HCT116 (cell line): ENCODE data around the gene HEPACAM2. TPM values are rescaled to one million over a fixed set of nuclear protein-coding genes. Genes with fewer than 3 reads are reported as not detected.

Source experiments
- ATAC-seq: fragments of 200-7000 bp; cut with Tn5 transposase; 2 replicates; pipeline ENCODE4 v1.9.1; 2020; ENCODE audit warnings: mild to moderate bottlenecking, moderate library complexity
- BruUV-seq: library from RNA; stranded (reverse); fragments of 400-500 nt; replicated peaks from 2 replicates; lab custom pipeline; 2021; lab: Mats Ljungman, UMichigan
- CTCF ChIA-PET: fragments of 300-600 bp; sonication (Branson Sonifier 250); formaldehyde crosslinking; loops from one replicate; lab custom pipeline; 2021; ENCODE audit warnings: antibody characterized with exemption; lab: Charles Lee
- POLR2A ChIA-PET: fragments of 300-600, 350-600 bp; sonication (Branson Sonifier 250); formaldehyde crosslinking; loops from one replicate; lab custom pipeline; 2021; ENCODE audit warnings: antibody characterized with exemption; lab: Charles Lee
- RAD21 ChIA-PET, 2 experiments: fragments of 300-600 bp; sonication (Branson Sonifier 250); formaldehyde crosslinking; loops; one replicate each; lab custom pipeline; 2023; ENCODE audit warnings: low total read pairs in 2 of 2; ENCODE audit not compliant: uncharacterized antibody in 2 of 2, unreplicated experiment in 2 of 2, low non-redundant PET in 1 of 2; lab: Charles Lee
- DNase-seq: peaks from one replicate; pipeline ENCODE4 v3.0.0-alpha.2; 2010; ENCODE audit warnings: low read depth, low spot score
- H2AFZ ChIP-seq: fragments of 200-600 bp; shearing (Covaris generic), sonication (generic); 2 replicates; pipeline ENCODE4 v1.6.1; 2017; ENCODE audit warnings: low read depth, mixed run types, mixed read lengths, antibody characterized with exemption, low read length; ENCODE audit not compliant: poor library complexity, severe bottlenecking
- H3K27ac ChIP-seq: 2 replicates; pipeline ENCODE4 v1.5.1; 2012; ENCODE audit warnings: low read depth, low read length
- H3K27me3 ChIP-seq: fragments of 200-600 bp; sonication (generic); 2 replicates; pipeline ENCODE4 v1.6.1; 2016; ENCODE audit warnings: mixed run types, low read length, mixed read lengths; ENCODE audit not compliant: insufficient read depth
- H3K36me3 ChIP-seq, 2 experiments: fragments of 200-500 bp in 1 of 2; fragments of 200-600 bp in 1 of 2; sonication (Bioruptor generic) in 1 of 2; sonication (generic) in 1 of 2; 2 replicates each; pipeline versions ENCODE4 v1.5.1 to v1.6.1; 2014 to 2016; ENCODE audit warnings: low read length in 2 of 2, inconsistent platforms in 1 of 2, mixed read lengths in 1 of 2, mixed run types in 1 of 2; ENCODE audit not compliant: insufficient read depth in 2 of 2, control insufficient read depth in 1 of 2
- H3K4me1 ChIP-seq, 2 experiments: fragments of 200-600 bp in 1 of 2; sonication (generic) in 1 of 2; 2 replicates each; pipeline versions ENCODE4 v1.5.1 to v1.6.1; 2012 to 2017; ENCODE audit warnings: low read length in 2 of 2, inconsistent platforms in 1 of 2, mild to moderate bottlenecking in 1 of 2, mixed read lengths in 1 of 2, mixed run types in 1 of 2, moderate library complexity in 1 of 2; ENCODE audit not compliant: insufficient read depth in 2 of 2, control insufficient read depth in 1 of 2
- H3K4me2 ChIP-seq: fragments of 200-600 bp; sonication (generic); 2 replicates; pipeline ENCODE4 v1.6.1; 2017; ENCODE audit warnings: mixed run types, low read length, mixed read lengths
- H3K4me3 ChIP-seq, 2 experiments: fragments of 200-600 bp in 1 of 2; sonication (generic) in 1 of 2; replicated peaks in 1 of 2; 2 replicates each; pipeline ENCODE4 v1.5.1; 2011 to 2016; ENCODE audit warnings: low read length in 2 of 2, control low read depth in 1 of 2, low read depth in 1 of 2, mild to moderate bottlenecking in 1 of 2, mixed read lengths in 1 of 2, mixed run types in 1 of 2
- H3K79me2 ChIP-seq: fragments of 200-600 bp; sonication (generic); 2 replicates; pipeline ENCODE4 v1.6.1; 2017; ENCODE audit warnings: mild to moderate bottlenecking, mixed run types, low read length, moderate library complexity, mixed read lengths; ENCODE audit not compliant: insufficient read depth
- H3K9ac ChIP-seq: fragments of 200-600 bp; sonication (generic); 2 replicates; pipeline ENCODE4 v1.6.1; 2016; ENCODE audit warnings: low read length, mixed read lengths
- H3K9me2 ChIP-seq: fragments of 200-600 bp; sonication (generic), shearing (Covaris generic); 2 replicates; pipeline ENCODE4 v1.6.1; 2017; ENCODE audit warnings: mixed run types, mild to moderate bottlenecking, moderate library complexity; ENCODE audit not compliant: insufficient read depth
- H3K9me3 ChIP-seq, 2 experiments: fragments of 200-500 bp in 1 of 2; fragments of 200-600 bp in 1 of 2; sonication (Bioruptor generic) in 1 of 2; sonication (generic) in 1 of 2; 2 replicates each; pipeline ENCODE4 v1.6.1; 2014 to 2017; ENCODE audit warnings: low read length in 2 of 2, mixed read lengths in 2 of 2, inconsistent platforms in 1 of 2, low read depth in 1 of 2, mild to moderate bottlenecking in 1 of 2, mixed run types in 1 of 2, moderate library complexity in 1 of 2; ENCODE audit not compliant: control insufficient read depth in 1 of 2, insufficient read depth in 1 of 2
- H4K20me1 ChIP-seq: fragments of 200-600 bp; sonication (generic), shearing (Covaris generic); 2 replicates; pipeline ENCODE4 v1.6.1; 2017; ENCODE audit warnings: mixed run types, mild to moderate bottlenecking, moderate library complexity; ENCODE audit not compliant: insufficient read depth
- CBX3 ChIP-seq: IDR thresholded peaks from 2 replicates; pipeline ENCODE4 v1.6.1; 2012; ENCODE audit warnings: low read depth
- CEBPB ChIP-seq: IDR thresholded peaks from 2 replicates; pipeline ENCODE4 v1.6.1; 2012; ENCODE audit warnings: low read depth
- EGR1 ChIP-seq: IDR thresholded peaks from 2 replicates; pipeline ENCODE4 v1.6.1; 2012; ENCODE audit warnings: low read depth
- ELF1 ChIP-seq: IDR thresholded peaks from 2 replicates; pipeline ENCODE4 v1.6.1; 2012; ENCODE audit warnings: low read depth, borderline replicate concordance
- EZH2 ChIP-seq: fragments of 200-600 bp; sonication (generic); IDR thresholded peaks from 2 replicates; pipeline ENCODE4 v1.6.1; 2017; ENCODE audit warnings: antibody characterized with exemption, mixed run types
- EZH2phosphoT487 ChIP-seq: fragments of 200-600 bp; IDR thresholded peaks from 2 replicates; pipeline ENCODE4 v1.6.1; 2018; ENCODE audit warnings: antibody characterized with exemption, borderline replicate concordance
- FOSL1 ChIP-seq: IDR thresholded peaks from 2 replicates; pipeline ENCODE4 v1.6.1; 2012; ENCODE audit warnings: low read depth
- JUND ChIP-seq: IDR thresholded peaks from 2 replicates; pipeline ENCODE4 v1.6.1; 2012
- POLR2A ChIP-seq: IDR thresholded peaks from 2 replicates; pipeline ENCODE4 v1.7.0; 2011; ENCODE audit warnings: borderline replicate concordance; ENCODE audit not compliant: insufficient read depth, insufficient read length; ENCODE audit errors: extremely low read depth
- POLR2AphosphoS5 ChIP-seq: IDR thresholded peaks from 2 replicates; pipeline ENCODE4 v1.6.1; 2011; ENCODE audit warnings: mild to moderate bottlenecking, low read depth, low read length, moderate library complexity
- RAD21 ChIP-seq: IDR thresholded peaks from 2 replicates; pipeline ENCODE4 v1.6.1; 2012; ENCODE audit warnings: low read depth, mild to moderate bottlenecking
- SIN3A ChIP-seq: IDR thresholded peaks from 2 replicates; pipeline ENCODE4 v1.6.1; 2012; ENCODE audit warnings: low read depth
- SP1 ChIP-seq: IDR thresholded peaks from 2 replicates; pipeline ENCODE4 v1.6.1; 2012; ENCODE audit warnings: low read depth
- SRF ChIP-seq: IDR thresholded peaks from 2 replicates; pipeline ENCODE4 v1.6.1; 2012; ENCODE audit warnings: low read depth
- YY1 ChIP-seq: IDR thresholded peaks from 2 replicates; pipeline ENCODE4 v1.6.1; 2011; ENCODE audit warnings: low read length, low read depth, moderate library complexity, mild to moderate bottlenecking; ENCODE audit not compliant: insufficient replicate concordance; ENCODE audit errors: extremely low read depth
- ZFX ChIP-seq: fragments of 450-650 bp; IDR thresholded peaks from 2 replicates; pipeline ENCODE4 v1.6.1; 2017
- ZNF274 ChIP-seq: fragments of 200-500 bp; sonication (Bioruptor generic); IDR thresholded peaks from 2 replicates; pipeline ENCODE4 v1.6.1; 2014; ENCODE audit warnings: mild to moderate bottlenecking, low read depth, low read length, inconsistent platforms
- intact Hi-C: fragments of 100-400 bp; cut with micrococcal nuclease; formaldehyde crosslinking; loops from 2 replicates; pipeline ENCODE4 v1.10.0; 2022
- total RNA-seq: library from RNA; stranded (reverse); gene quantifications from one replicate; pipeline ENCODE4 v1.2.1, GENCODE V29; 2021; ENCODE audit not compliant: unreplicated experiment
- TF ChIP-seq, protein P1 (sequence below): IDR thresholded peaks from 2 replicates; pipeline ENCODE4 v1.6.1; 2012
- TF ChIP-seq, protein P2 (sequence below), 3 experiments: fragments of 200-600 bp in 1 of 3; sonication (generic) in 1 of 3; IDR thresholded peaks in 2 of 3; conservative IDR thresholded peaks in 1 of 3; 2 replicates each; pipeline ENCODE4 v1.5.1; 2012 to 2017; ENCODE audit warnings: low read depth in 2 of 3, low read length in 2 of 3, antibody characterized with exemption in 1 of 3, borderline replicate concordance in 1 of 3, control low read depth in 1 of 3, mild to moderate bottlenecking in 1 of 3, mixed read lengths in 1 of 3, mixed run types in 1 of 3, moderate library complexity in 1 of 3; ENCODE audit not compliant: insufficient read depth in 1 of 3
- TF ChIP-seq, protein P3 (sequence below): IDR thresholded peaks from 2 replicates; pipeline ENCODE4 v1.6.1; 2011; ENCODE audit warnings: mild to moderate bottlenecking, low read length, moderate library complexity; ENCODE audit not compliant: insufficient replicate concordance; ENCODE audit errors: extremely low read depth
- TF ChIP-seq, protein P4 (sequence below): IDR thresholded peaks from 2 replicates; pipeline ENCODE4 v1.6.1; 2012; ENCODE audit warnings: low read depth
- TF ChIP-seq, protein P5 (sequence below): IDR thresholded peaks from 2 replicates; pipeline ENCODE4 v1.6.1; 2012

The HEPACAM2 gene
- total RNA-seq, 1 experiment from 2014 or later, result not detected

DNA sequence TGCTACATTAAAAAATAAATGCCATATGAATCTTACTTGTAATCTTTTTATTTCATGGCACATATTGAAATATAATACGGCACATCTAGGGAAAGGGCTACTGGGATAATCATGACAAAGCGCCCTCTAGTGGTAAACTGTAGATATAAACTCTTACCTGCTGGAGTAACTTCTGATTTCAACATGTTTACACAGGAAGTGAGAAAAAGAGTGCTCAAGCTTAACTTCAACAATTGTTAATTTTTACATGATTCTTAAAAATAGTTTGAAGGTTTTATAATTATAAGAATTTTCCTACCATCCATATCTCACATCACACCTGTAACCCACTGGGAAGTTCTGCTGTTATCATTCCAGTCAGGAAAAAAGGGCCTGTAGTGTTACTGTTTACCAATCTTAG is 2.0 kb upstream of the HEPACAM2 start:
- no peaks in the 10 kb centered on the region for H3K9me3 ChIP-seq
- H3K27me3 ChIP-seq, result no peaks in the 10 kb centered on the region
- BruUV-seq, result no TSS peak
- peak overlapping the region; percentile 4; the same call in 1 of the 2 replicates for H3K4me2 ChIP-seq
- POLR2A ChIA-PET, result no interaction called here
- CTCF ChIA-PET, result interaction anchor here (1.4 kb wide), 1 partner anchor 134 kb away, joined by 3 read pairs; no protein-coding TSS in a partner anchor
- ATAC-seq, result no peak
- no peaks in the 10 kb centered on the region for H4K20me1 ChIP-seq
- peak overlapping the region; percentile 79 for H2AFZ ChIP-seq
- H3K36me3 ChIP-seq, result no peaks in the 10 kb centered on the region
- no peak overlapping the region for H3K4me3 ChIP-seq
- RAD21 ChIA-PET, result no interaction called here
- no peak overlapping the region for H3K9ac ChIP-seq
- no peaks in the 10 kb centered on the region for H3K79me2 ChIP-seq
- intact Hi-C loops, result loop anchor here (1.0 to 5.0 kb wide), 3 partner anchors 51 to 606 kb away; no protein-coding TSS in a partner anchor
- DNase-seq, result peak; percentile 50
- H3K27ac ChIP-seq, result no peak overlapping the region
- peaks cover 4 to 14% of the 10 kb centered on the region in 2 experiments; a peak in 3 of 4 replicates for H3K4me1 ChIP-seq
- no peaks in the 10 kb centered on the region for H3K9me2 ChIP-seq
- TF ChIP-seq CBX3, result no peak
- TF ChIP-seq FOSL1, result no peak
- no peak for TF ChIP-seq POLR2A
- TF ChIP-seq, protein P1, sequence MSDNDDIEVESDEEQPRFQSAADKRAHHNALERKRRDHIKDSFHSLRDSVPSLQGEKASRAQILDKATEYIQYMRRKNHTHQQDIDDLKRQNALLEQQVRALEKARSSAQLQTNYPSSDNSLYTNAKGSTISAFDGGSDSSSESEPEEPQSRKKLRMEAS, result no peak
- TF ChIP-seq CEBPB, result peak; percentile 32; the same call in 1 of the 2 replicates
- no peak for TF ChIP-seq ELF1
- TF ChIP-seq RAD21, result peak; percentile 67
- TF ChIP-seq SRF, result peak; percentile 8; the same call in 1 of the 2 replicates
- no peak for TF ChIP-seq YY1
- TF ChIP-seq, protein P2, sequence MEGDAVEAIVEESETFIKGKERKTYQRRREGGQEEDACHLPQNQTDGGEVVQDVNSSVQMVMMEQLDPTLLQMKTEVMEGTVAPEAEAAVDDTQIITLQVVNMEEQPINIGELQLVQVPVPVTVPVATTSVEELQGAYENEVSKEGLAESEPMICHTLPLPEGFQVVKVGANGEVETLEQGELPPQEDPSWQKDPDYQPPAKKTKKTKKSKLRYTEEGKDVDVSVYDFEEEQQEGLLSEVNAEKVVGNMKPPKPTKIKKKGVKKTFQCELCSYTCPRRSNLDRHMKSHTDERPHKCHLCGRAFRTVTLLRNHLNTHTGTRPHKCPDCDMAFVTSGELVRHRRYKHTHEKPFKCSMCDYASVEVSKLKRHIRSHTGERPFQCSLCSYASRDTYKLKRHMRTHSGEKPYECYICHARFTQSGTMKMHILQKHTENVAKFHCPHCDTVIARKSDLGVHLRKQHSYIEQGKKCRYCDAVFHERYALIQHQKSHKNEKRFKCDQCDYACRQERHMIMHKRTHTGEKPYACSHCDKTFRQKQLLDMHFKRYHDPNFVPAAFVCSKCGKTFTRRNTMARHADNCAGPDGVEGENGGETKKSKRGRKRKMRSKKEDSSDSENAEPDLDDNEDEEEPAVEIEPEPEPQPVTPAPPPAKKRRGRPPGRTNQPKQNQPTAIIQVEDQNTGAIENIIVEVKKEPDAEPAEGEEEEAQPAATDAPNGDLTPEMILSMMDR (IDR thresholded peaks at IDR 0.05 in 2 of 3, conservative IDR thresholded peaks at IDR 0.05 in 1 of 3; ENCODE audit: borderline replicate concordance in 1 of 3, insufficient read depth in 1 of 3, low read depth in 2 of 3, low read length in 2 of 3), result peak; percentile 55 to 74 (median 59); a peak in 5 of 6 replicates
- TF ChIP-seq, protein P3, sequence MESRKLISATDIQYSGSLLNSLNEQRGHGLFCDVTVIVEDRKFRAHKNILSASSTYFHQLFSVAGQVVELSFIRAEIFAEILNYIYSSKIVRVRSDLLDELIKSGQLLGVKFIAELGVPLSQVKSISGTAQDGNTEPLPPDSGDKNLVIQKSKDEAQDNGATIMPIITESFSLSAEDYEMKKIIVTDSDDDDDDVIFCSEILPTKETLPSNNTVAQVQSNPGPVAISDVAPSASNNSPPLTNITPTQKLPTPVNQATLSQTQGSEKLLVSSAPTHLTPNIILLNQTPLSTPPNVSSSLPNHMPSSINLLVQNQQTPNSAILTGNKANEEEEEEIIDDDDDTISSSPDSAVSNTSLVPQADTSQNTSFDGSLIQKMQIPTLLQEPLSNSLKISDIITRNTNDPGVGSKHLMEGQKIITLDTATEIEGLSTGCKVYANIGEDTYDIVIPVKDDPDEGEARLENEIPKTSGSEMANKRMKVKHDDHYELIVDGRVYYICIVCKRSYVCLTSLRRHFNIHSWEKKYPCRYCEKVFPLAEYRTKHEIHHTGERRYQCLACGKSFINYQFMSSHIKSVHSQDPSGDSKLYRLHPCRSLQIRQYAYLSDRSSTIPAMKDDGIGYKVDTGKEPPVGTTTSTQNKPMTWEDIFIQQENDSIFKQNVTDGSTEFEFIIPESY, result no peak
- TF ChIP-seq, protein P4, sequence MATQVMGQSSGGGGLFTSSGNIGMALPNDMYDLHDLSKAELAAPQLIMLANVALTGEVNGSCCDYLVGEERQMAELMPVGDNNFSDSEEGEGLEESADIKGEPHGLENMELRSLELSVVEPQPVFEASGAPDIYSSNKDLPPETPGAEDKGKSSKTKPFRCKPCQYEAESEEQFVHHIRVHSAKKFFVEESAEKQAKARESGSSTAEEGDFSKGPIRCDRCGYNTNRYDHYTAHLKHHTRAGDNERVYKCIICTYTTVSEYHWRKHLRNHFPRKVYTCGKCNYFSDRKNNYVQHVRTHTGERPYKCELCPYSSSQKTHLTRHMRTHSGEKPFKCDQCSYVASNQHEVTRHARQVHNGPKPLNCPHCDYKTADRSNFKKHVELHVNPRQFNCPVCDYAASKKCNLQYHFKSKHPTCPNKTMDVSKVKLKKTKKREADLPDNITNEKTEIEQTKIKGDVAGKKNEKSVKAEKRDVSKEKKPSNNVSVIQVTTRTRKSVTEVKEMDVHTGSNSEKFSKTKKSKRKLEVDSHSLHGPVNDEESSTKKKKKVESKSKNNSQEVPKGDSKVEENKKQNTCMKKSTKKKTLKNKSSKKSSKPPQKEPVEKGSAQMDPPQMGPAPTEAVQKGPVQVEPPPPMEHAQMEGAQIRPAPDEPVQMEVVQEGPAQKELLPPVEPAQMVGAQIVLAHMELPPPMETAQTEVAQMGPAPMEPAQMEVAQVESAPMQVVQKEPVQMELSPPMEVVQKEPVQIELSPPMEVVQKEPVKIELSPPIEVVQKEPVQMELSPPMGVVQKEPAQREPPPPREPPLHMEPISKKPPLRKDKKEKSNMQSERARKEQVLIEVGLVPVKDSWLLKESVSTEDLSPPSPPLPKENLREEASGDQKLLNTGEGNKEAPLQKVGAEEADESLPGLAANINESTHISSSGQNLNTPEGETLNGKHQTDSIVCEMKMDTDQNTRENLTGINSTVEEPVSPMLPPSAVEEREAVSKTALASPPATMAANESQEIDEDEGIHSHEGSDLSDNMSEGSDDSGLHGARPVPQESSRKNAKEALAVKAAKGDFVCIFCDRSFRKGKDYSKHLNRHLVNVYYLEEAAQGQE, result no peak
- TF ChIP-seq ZNF274, result no peak
- no peak for TF ChIP-seq SP1
- TF ChIP-seq EGR1, result no peak
- TF ChIP-seq ZFX, result no peak
- TF ChIP-seq POLR2AphosphoS5, result no peak
- TF ChIP-seq SIN3A, result no peak
- peak; percentile 2; the same call in 1 of the 2 replicates for TF ChIP-seq JUND
- no peak for TF ChIP-seq EZH2phosphoT487
- TF ChIP-seq EZH2, result no peak
- TF ChIP-seq, protein P5, sequence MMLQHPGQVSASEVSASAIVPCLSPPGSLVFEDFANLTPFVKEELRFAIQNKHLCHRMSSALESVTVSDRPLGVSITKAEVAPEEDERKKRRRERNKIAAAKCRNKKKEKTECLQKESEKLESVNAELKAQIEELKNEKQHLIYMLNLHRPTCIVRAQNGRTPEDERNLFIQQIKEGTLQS, result no peak
